Stimulated activated CD4-positive, alpha-beta T cell treated with anti-CD3 and anti-CD28 coated beads, Interleukin-12 subunit alpha, Interleukin-12 subunit beta, amount 100 ng/mL, for 24 hours (primary cell): ENCODE measurements around the gene LRCH1.

Source experiments
- DNase-seq, 2 experiments: peaks; one replicate each; pipeline ENCODE4 v3.0.0-alpha.2; 2020; ENCODE audit warnings: low read depth in 2 of 2

The LRCH1 gene

GRCh38 chr13:46665633-46666482, 112.9 kb downstream of the LRCH1 start:
- DNase-seq, result no peak

GRCh38 chr13:46666727-46667456, 113.9 kb downstream of the LRCH1 start:
- no peak for DNase-seq

- DNase-seq, result no peak
Measured at GRCh38 chr13:46667687-46668281, 114.8 kb downstream of the LRCH1 start.

- DNase-seq, result no peak
Measured at GRCh38 chr13:46668302-46668720, 115.3 kb downstream of the LRCH1 start.

GRCh38 chr13:46668931-46669525, 116.1 kb downstream of the LRCH1 start:
- DNase-seq, result no peak

GRCh38 chr13:46672338-46673090, 119.5 kb downstream of the LRCH1 start:
- DNase-seq, result no peak

- no peak for DNase-seq
Measured at GRCh38 chr13:46675016-46675415, 122.0 kb downstream of the LRCH1 start.

- no peak for DNase-seq
Measured at GRCh38 chr13:46676378-46676725, 123.4 kb downstream of the LRCH1 start.

GRCh38 chr13:46679369-46680120, 126.6 kb downstream of the LRCH1 start:
- DNase-seq, result no peak

- no peak for DNase-seq
Measured at GRCh38 chr13:46682015-46682414, 129.0 kb downstream of the LRCH1 start.

GRCh38 chr13:46682707-46683106, 129.7 kb downstream of the LRCH1 start:
- DNase-seq, result no peak

GRCh38 chr13:46683676-46684260, 130.8 kb downstream of the LRCH1 start:
- DNase-seq, result no peak

GRCh38 chr13:46684287-46685001, 131.5 kb downstream of the LRCH1 start:
- DNase-seq, result no peak

GRCh38 chr13:46685006-46685730, 132.2 kb downstream of the LRCH1 start:
- DNase-seq, result no peak

GRCh38 chr13:46686171-46686570, 133.2 kb downstream of the LRCH1 start:
- no peak for DNase-seq

GRCh38 chr13:46687810-46688209, 134.8 kb downstream of the LRCH1 start:
- DNase-seq, result no peak

GRCh38 chr13:46688306-46688705, 135.3 kb downstream of the LRCH1 start:
- no peak for DNase-seq

- no peak for DNase-seq
Measured at GRCh38 chr13:46698014-46698413, 145.0 kb downstream of the LRCH1 start.

- no peak for DNase-seq
Measured at GRCh38 chr13:46698910-46699460, 146.0 kb downstream of the LRCH1 start.
